ENCODE data around the gene PLAC8. TPM values are rescaled to one million over a fixed set of nuclear protein-coding genes. Genes with fewer than 3 reads are reported as not detected.
"Not testable (repeated sequence)": the region's sequence is repeated elsewhere in the genome, so short reads cannot be mapped to it uniquely, and the experiment has no call there.

PLAC8 gene
- total RNA-seq, 1 experiment from 2014 or later: 3.4 TPM

DNA sequence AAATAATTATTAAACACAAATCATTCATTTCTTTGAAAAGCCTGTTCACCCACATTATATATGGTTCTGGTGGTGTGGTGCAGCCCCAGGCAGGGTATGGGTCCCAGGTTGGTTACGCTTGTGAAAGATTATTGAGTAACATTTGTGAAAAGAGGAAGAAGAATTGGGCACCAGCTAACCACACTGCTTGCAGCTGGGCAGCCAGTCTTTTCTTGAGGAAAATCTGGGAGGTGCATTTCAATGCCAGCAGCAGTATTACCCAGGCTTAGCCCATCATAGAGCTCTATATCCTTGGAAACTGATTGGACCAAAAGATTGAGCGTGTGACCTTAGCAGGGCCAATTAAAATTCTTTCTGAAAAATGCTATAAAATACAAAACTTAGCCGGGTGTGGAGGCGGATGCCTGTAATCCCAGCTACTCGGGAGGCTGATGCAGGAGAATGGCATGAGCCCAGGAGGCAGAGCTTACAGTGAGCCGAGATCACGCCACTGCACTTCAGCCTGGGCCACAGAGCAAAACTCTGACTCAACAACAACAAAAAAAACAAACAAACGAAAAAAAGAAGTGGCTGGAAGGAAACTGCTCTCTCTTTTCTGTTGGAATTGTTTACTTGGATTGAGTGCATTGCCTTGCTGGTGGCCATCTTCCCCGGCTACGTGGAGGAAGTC is 9.7 kb upstream of the PLAC8 start:
- Histone ChIP-seq H3K27me3 (ENCODE audit: control insufficient read depth, insufficient read depth, low read length) (no peaks in the 10 kb centered on the region), H3K36me3 (replicated peaks; ENCODE audit: control insufficient read depth, insufficient read depth, low read length) (no peaks in the 10 kb centered on the region), H3K4me3 (ENCODE audit: insufficient read depth, low read depth, low read length) (no peak overlapping the region)
- DNase-seq: no peak

DNA sequence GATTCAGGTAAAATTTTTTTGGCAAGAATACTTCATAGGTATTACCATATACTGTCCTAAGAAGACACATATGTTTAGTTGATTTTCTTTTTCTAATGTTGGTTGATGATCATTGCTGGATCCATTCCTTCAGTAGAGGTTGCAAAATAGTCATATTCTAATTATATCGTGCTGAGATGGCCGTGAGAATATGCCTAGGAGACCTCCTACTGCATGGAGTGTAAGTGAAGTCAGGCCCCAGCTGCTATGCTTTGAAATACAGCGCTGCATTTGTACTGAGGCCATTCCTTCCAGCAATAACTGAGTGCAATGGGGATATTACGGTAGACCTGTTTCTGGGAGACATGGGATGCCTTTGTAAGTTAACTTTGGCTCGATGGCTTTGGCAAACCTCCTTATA is 6.7 kb upstream of the PLAC8 start:
- Histone ChIP-seq H3K27me3 (ENCODE audit: control insufficient read depth, insufficient read depth, low read length) (no peaks in the 10 kb centered on the region), H3K4me3 (ENCODE audit: insufficient read depth, low read depth, low read length) (no peak overlapping the region), H3K36me3 (replicated peaks; ENCODE audit: control insufficient read depth, insufficient read depth, low read length) (no peaks in the 10 kb centered on the region)
- DNase-seq: no peak

DNA sequence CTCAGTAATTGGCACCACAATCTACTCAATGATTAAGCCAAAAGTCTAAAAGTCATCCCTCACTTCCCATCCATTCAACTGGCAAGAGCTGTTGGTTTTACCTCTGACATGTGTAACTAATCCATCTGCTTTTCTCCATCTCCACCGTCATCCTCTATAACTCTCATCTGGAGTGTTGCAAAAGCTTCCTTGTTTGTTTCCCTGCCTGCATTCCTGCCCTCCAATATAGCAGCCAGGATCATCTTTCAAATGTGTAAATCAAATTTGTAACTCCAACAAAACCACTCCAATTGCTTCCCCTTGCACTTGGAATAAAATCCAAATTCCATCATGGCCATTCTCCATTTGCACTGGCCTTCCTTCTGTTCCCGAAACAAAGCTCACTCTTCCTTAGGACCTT is 4.3 kb upstream of the PLAC8 start:
- no peak for DNase-seq
- H3K36me3 ChIP-seq (replicated peaks; ENCODE audit: control insufficient read depth, insufficient read depth, low read length): no peaks in the 10 kb centered on the region
- H3K4me3 ChIP-seq (ENCODE audit: insufficient read depth, low read depth, low read length): no peak overlapping the region
- H3K27me3 ChIP-seq (ENCODE audit: control insufficient read depth, insufficient read depth, low read length): no peaks in the 10 kb centered on the region

DNA sequence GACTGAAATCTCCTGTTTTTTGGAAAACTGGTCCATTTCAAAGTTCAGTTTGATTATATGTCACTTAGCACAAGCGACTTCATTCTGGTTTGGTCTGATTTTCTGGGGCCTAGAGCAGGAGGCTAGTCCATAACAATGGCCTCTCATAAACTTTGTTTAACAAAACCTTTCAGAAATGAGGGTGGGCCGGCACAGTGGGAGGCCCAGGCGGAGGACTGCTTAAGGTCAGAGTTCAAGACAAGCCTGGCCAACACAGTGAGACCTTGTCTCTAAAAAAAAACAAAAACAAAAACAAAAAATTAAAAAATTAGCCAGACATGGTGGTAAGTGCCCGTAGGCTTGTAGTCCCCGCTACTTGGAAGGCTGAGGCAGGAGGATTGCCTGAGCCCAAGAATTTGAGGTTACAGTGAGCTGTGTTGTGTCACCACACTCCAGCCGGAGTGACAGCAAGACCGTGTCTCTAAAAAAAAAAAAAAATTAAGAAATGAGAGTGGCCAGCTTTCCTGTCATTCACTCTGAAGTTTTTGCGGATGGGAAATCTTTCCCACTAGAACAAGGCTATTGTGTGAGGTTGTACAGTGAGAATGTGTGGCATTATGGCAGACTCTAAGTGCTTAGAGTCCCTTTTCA is 1.2 kb upstream of the PLAC8 start:
- no peak overlapping the region for H3K4me3 ChIP-seq (ENCODE audit: insufficient read depth, low read depth, low read length)
- no peaks in the 10 kb centered on the region for H3K36me3 ChIP-seq (replicated peaks; ENCODE audit: control insufficient read depth, insufficient read depth, low read length)
- no peak for DNase-seq
- H3K27me3 ChIP-seq (ENCODE audit: control insufficient read depth, insufficient read depth, low read length): no peaks in the 10 kb centered on the region

DNA sequence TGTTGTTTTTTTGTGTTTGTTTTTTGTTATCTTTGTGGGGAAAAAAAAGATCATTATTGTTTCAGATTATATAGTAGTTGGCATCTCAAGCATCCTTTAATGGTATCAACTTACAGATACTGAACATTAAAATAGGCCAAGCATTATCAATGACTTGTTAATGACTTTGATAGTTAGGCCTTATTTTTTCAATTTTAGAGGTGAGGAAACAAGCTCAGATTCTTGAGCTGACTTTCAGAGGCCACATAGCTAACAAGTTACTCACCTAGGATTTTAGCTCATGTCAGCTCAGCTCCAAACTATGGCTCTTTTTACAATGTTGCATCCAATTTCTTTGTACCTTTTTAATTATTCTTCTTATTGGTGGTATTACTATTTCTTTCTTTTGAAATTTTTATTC is 471 bp upstream of the PLAC8 start:
- no peaks in the 10 kb centered on the region for H3K27me3 ChIP-seq (ENCODE audit: control insufficient read depth, insufficient read depth, low read length)
- DNase-seq: no peak
- no peak overlapping the region for H3K4me3 ChIP-seq (ENCODE audit: insufficient read depth, low read depth, low read length)
- no peaks in the 10 kb centered on the region for H3K36me3 ChIP-seq (replicated peaks; ENCODE audit: control insufficient read depth, insufficient read depth, low read length)

DNA sequence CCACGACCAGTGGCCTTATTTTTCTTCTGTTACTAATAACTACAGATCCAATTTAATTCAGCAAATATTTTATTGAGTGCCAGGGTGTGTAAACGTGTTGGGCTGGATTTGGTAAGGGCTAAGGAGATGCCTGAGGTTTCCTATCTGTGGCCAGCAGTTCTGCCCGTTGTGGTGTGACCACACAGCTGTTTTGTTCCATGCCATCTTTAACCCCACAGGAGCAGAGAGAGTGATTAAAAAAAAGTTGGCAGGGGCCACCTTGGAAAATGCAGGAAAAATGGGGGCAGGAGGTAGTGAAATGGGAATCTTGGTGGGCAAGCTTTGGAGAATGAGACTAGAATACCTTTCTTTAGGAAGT is 1.1 kb downstream of the PLAC8 start:
- H3K4me3 ChIP-seq (ENCODE audit: insufficient read depth, low read depth, low read length): no peak overlapping the region
- no peaks in the 10 kb centered on the region for H3K36me3 ChIP-seq (replicated peaks; ENCODE audit: control insufficient read depth, insufficient read depth, low read length)
- peaks cover 10% of the 10 kb centered on the region for H3K27me3 ChIP-seq (ENCODE audit: control insufficient read depth, insufficient read depth, low read length)
- DNase-seq: no peak

DNA sequence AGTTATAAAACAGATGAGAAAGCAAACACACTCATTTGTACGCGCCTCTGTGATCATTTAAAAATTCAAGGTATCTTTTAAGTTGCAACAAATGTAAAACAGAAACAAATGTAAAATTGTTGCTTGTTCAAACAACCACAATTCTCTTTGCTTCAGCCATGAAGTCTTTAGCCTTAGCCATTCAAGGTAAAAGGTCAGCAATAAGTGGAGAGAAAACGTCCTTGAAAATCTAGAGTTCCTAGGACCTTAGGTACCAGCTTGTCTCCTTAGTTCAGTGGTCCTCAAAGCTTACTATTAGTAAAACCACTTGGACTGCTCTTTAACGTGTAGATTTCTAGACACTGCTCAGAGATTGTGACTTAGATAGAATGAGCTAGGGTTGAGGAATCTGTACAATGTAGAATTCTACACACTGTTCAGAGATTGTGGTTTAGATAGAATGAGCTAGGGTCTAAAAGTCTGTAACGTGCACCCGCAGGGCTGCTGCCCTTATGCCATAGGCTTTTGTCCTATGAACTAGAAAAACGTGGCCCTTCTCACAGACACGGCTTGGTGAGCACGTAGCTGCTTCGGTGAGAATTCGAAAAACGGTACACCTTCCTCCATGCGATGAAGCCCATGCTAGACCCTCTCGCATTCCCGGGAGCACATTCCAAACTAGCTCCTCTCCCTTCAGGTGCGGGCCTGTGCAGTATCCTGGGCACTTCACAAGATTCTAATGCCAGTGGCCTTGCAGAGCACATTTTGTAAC is 1.7 kb downstream of the PLAC8 start:
- Histone ChIP-seq H3K27me3 (ENCODE audit: control insufficient read depth, insufficient read depth, low read length) (peaks cover 11% of the 10 kb centered on the region), H3K36me3 (replicated peaks; ENCODE audit: control insufficient read depth, insufficient read depth, low read length) (no peaks in the 10 kb centered on the region), H3K4me3 (ENCODE audit: insufficient read depth, low read depth, low read length) (no peak overlapping the region)
- DNase-seq: no peak

DNA sequence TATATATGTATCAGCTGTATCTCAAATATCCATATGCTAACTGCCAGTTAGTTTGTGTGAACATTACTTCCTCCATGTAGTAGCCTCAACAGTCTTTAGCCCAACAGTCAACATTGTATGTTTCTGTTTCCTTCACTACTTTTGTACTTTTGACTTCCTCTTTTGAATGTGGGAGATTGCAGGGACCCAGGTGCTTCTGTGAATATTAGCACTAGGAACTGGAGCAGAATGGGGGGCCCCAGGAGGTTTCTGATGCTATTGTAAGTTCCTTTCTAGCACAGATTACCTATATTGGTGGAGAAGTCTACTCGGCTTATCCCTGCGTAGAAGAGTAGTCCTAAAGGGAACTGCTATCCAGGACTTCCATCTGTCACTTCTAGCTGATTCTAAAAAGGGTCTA is 2.3 kb downstream of the PLAC8 start:
- Histone ChIP-seq H3K27me3 (ENCODE audit: control insufficient read depth, insufficient read depth, low read length) (peaks cover 11% of the 10 kb centered on the region), H3K36me3 (replicated peaks; ENCODE audit: control insufficient read depth, insufficient read depth, low read length) (no peaks in the 10 kb centered on the region), H3K4me3 (ENCODE audit: insufficient read depth, low read depth, low read length) (no peak overlapping the region)
- no peak for DNase-seq

DNA sequence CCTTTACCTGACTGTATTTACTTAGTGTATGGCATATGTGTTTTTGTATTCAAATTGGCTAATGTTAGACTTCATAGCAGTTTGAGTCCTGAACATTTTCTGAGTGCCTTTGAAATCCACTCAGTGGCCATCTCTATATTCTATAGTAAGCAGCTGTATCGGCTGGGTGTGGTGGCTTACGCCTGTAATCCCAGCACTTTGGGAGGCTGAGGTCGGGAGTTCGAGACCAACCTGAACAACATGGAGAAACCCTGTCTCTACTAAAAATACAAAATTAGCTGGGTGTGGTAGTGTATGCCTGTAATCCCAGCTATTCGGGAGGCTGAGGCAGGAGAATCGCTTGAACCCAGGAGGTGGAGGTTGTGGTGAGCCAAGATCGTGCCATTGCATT is 2.8 kb downstream of the PLAC8 start:
- DNase-seq; H3K4me3 ChIP-seq (ENCODE audit: insufficient read depth, low read depth, low read length); H3K36me3 ChIP-seq (replicated peaks; ENCODE audit: control insufficient read depth, insufficient read depth, low read length): not testable (repeated sequence)
- H3K27me3 ChIP-seq (ENCODE audit: control insufficient read depth, insufficient read depth, low read length): peaks cover 11% of the 10 kb centered on the region

DNA sequence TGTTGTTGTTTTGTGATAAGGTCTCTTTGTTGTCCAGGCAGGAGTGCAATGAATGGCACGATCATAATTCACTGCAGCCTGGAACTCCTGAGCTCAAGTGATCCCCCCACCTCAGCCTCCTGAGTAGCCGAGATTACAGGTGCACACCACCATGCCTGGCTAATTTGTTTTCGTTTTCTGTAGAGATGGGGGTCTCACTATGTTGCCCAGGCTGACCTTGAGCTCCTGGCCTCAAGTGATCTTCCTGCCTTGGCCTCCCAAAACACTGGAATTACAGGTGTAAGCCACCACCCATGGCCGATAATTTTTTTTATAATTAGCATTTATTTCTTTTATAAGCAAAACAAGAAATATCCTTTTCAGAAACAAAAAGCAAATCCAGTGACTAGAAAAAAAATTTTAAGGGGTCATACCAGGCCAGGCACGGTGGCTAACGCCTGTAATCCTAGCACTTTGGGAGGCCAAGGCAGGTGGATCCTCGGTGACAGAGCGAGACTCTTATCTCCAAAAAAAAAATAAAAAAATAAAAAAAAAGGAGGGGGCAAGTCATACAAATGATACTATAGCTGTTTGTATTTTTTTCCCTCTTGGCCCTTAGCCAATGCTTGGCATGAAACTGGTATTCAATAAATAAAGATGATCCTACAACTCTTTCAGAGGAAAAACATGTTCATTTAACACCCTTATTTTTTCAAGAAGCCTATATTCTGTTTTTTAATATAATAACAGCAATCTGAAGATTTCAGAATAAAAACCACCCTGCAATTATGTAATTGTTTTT is 3.4 kb downstream of the PLAC8 start:
- no peak overlapping the region for H3K4me3 ChIP-seq (ENCODE audit: insufficient read depth, low read depth, low read length)
- peaks cover 11% of the 10 kb centered on the region for H3K27me3 ChIP-seq (ENCODE audit: control insufficient read depth, insufficient read depth, low read length)
- DNase-seq: no peak
- H3K36me3 ChIP-seq (replicated peaks; ENCODE audit: control insufficient read depth, insufficient read depth, low read length): no peaks in the 10 kb centered on the region

DNA sequence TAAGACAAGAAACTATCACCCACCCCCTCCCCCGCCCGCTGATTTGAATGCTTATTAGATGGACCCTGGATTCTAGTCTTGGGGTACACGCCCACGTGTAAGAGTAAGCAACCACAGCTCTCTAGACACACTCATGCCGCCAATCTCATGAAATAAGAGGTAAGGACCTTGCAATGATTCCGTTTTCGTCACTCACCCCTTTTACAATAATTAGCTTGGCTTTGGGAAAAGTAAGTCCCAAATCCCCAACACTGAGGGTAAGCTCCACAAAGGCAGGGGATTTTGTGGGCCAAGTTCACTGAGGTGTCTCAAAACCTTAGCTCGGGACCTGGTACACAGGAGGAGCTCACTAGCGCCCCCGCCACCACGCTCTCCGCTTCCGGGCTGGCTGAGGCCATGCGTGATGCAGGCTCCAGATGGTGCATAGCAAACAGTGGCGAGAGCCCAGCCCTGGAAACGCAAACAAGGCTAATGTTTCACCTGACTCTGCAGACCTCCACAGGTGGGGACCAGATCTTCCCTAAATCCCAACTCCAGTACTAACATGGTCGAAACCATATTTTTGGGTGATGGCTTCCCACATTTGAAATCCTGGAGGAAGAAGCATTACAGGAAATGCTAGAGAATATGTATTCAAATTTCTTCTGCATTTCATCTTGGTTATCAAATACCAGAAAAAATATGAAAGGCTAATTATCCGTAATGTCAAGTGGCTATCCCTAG is 4.1 kb downstream of the PLAC8 start:
- Histone ChIP-seq H3K36me3 (replicated peaks; ENCODE audit: control insufficient read depth, insufficient read depth, low read length) (no peaks in the 10 kb centered on the region), H3K4me3 (ENCODE audit: insufficient read depth, low read depth, low read length) (peak overlapping the region; percentile 58), H3K27me3 (ENCODE audit: control insufficient read depth, insufficient read depth, low read length) (peaks cover 11% of the 10 kb centered on the region)
- peak; percentile 82 for DNase-seq

DNA sequence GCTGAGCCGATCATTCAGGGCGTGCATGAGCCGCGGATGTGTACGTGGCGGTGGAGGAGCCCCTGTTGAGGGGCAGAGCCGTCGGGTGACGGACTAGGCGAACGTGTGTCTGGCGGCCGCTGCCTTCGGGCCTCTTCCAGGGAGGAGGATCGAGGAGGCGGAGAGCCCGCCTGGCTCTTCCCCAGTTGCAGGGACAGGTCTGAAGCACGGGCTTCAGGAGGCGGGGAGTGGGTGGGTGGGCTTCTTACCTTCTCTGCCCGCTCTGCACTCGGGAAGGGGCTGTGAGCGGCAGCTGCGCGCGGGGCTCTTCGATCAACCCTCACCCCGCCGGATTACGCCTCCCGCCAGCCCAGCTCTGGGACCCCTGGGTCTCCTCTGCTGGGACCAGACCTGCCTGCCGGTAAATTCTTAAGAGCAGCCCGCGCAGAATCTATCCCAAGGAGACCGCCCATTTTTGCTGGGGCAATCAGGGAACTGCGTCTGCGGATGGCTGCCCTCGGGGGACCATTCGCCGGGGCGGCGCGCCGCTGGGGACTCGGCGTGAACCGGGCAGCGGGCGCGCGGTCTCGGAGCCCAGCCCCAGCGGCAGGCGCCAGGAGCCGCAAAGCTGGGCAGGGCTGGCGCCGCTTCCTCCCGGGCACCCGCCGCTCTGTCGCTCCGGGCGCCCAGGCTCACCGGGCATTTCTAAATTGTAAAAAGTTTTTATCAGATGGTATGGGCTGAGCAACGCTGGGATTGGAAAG is 4.9 kb downstream of the PLAC8 start:
- peak overlapping the region; percentile 58 for H3K4me3 ChIP-seq (ENCODE audit: insufficient read depth, low read depth, low read length)
- peak; percentile 81 for DNase-seq
- H3K27me3 ChIP-seq (ENCODE audit: control insufficient read depth, insufficient read depth, low read length): peaks cover 11% of the 10 kb centered on the region
- H3K36me3 ChIP-seq (replicated peaks; ENCODE audit: control insufficient read depth, insufficient read depth, low read length): no peaks in the 10 kb centered on the region

DNA sequence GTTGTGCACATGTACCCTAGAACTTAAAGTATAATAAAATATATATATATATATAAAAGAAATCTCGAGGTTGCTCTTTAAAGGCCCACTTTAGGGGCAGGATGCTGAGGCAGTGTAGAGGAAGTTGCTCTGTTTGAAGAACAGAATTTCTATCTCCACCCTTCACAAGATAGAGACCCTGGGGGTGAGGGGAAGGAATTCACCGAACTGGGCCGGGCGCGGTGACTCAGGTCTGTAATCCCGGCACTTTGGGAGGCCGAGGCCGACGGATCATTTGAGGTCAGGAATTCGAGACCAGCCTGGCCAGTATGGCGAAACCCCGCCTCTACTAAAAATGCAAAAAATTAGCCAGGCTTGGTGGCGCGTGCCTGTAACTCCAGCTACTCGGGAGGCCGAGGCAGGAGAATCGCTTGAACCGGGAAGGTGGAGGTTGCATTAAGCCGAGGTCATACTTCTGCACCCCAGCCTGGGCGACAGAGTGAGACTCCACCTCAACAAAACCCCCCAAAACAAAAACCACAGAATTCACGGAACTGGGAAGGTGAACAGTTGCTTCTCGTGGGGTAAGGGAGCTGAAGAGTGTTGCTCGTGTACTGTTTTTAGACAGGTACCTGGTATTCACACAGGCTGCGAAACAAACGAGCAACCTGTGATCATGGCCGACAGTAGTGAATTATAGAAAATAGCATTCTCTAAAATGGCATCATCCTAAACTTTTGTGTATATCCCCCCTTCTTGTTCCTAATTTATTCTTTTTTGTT is 6.2 kb downstream of the PLAC8 start:
- H3K36me3 ChIP-seq (replicated peaks; ENCODE audit: control insufficient read depth, insufficient read depth, low read length): no peaks in the 10 kb centered on the region
- H3K27me3 ChIP-seq (ENCODE audit: control insufficient read depth, insufficient read depth, low read length): peaks cover 11% of the 10 kb centered on the region
- no peak overlapping the region for H3K4me3 ChIP-seq (ENCODE audit: insufficient read depth, low read depth, low read length)
- no peak for DNase-seq

All from H7 (cell line).